HCT116 (cell line): ENCODE results near the gene GPHN. TPM values are rescaled to one million over a fixed set of nuclear protein-coding genes. Genes with fewer than 3 reads are reported as not detected.

Experiments
- ATAC-seq: fragments of 200-7000 bp; cut with Tn5 transposase; 2 replicates; pipeline ENCODE4 v1.9.1; 2020; ENCODE audit warnings: mild to moderate bottlenecking, moderate library complexity
- BruUV-seq: library from RNA; stranded (reverse); fragments of 400-500 nt; replicated peaks from 2 replicates; lab custom pipeline; 2021; lab: Mats Ljungman, UMichigan
- CTCF ChIA-PET: fragments of 300-600 bp; sonication (Branson Sonifier 250); formaldehyde crosslinking; loops from one replicate; lab custom pipeline; 2021; ENCODE audit warnings: antibody characterized with exemption; lab: Charles Lee
- POLR2A ChIA-PET: fragments of 300-600, 350-600 bp; sonication (Branson Sonifier 250); formaldehyde crosslinking; loops from one replicate; lab custom pipeline; 2021; ENCODE audit warnings: antibody characterized with exemption; lab: Charles Lee
- RAD21 ChIA-PET, 2 experiments: fragments of 300-600 bp; sonication (Branson Sonifier 250); formaldehyde crosslinking; loops; one replicate each; lab custom pipeline; 2023; ENCODE audit warnings: low total read pairs in 2 of 2; ENCODE audit not compliant: uncharacterized antibody in 2 of 2, unreplicated experiment in 2 of 2, low non-redundant PET in 1 of 2; lab: Charles Lee
- DNase-seq: peaks from one replicate; pipeline ENCODE4 v3.0.0-alpha.2; 2010; ENCODE audit warnings: low read depth, low spot score
- H2AFZ ChIP-seq: fragments of 200-600 bp; shearing (Covaris generic), sonication (generic); 2 replicates; pipeline ENCODE4 v1.6.1; 2017; ENCODE audit warnings: low read depth, mixed run types, mixed read lengths, antibody characterized with exemption, low read length; ENCODE audit not compliant: poor library complexity, severe bottlenecking
- H3K27ac ChIP-seq: 2 replicates; pipeline ENCODE4 v1.5.1; 2012; ENCODE audit warnings: low read depth, low read length
- H3K27me3 ChIP-seq: fragments of 200-600 bp; sonication (generic); 2 replicates; pipeline ENCODE4 v1.6.1; 2016; ENCODE audit warnings: mixed run types, low read length, mixed read lengths; ENCODE audit not compliant: insufficient read depth
- H3K36me3 ChIP-seq, 2 experiments: fragments of 200-500 bp in 1 of 2; fragments of 200-600 bp in 1 of 2; sonication (Bioruptor generic) in 1 of 2; sonication (generic) in 1 of 2; 2 replicates each; pipeline versions ENCODE4 v1.5.1 to v1.6.1; 2014 to 2016; ENCODE audit warnings: low read length in 2 of 2, inconsistent platforms in 1 of 2, mixed read lengths in 1 of 2, mixed run types in 1 of 2; ENCODE audit not compliant: insufficient read depth in 2 of 2, control insufficient read depth in 1 of 2
- H3K4me1 ChIP-seq, 2 experiments: fragments of 200-600 bp in 1 of 2; sonication (generic) in 1 of 2; 2 replicates each; pipeline versions ENCODE4 v1.5.1 to v1.6.1; 2012 to 2017; ENCODE audit warnings: low read length in 2 of 2, inconsistent platforms in 1 of 2, mild to moderate bottlenecking in 1 of 2, mixed read lengths in 1 of 2, mixed run types in 1 of 2, moderate library complexity in 1 of 2; ENCODE audit not compliant: insufficient read depth in 2 of 2, control insufficient read depth in 1 of 2
- H3K4me2 ChIP-seq: fragments of 200-600 bp; sonication (generic); 2 replicates; pipeline ENCODE4 v1.6.1; 2017; ENCODE audit warnings: mixed run types, low read length, mixed read lengths
- H3K4me3 ChIP-seq, 2 experiments: fragments of 200-600 bp in 1 of 2; sonication (generic) in 1 of 2; replicated peaks in 1 of 2; 2 replicates each; pipeline ENCODE4 v1.5.1; 2011 to 2016; ENCODE audit warnings: low read length in 2 of 2, control low read depth in 1 of 2, low read depth in 1 of 2, mild to moderate bottlenecking in 1 of 2, mixed read lengths in 1 of 2, mixed run types in 1 of 2
- H3K79me2 ChIP-seq: fragments of 200-600 bp; sonication (generic); 2 replicates; pipeline ENCODE4 v1.6.1; 2017; ENCODE audit warnings: mild to moderate bottlenecking, mixed run types, low read length, moderate library complexity, mixed read lengths; ENCODE audit not compliant: insufficient read depth
- H3K9ac ChIP-seq: fragments of 200-600 bp; sonication (generic); 2 replicates; pipeline ENCODE4 v1.6.1; 2016; ENCODE audit warnings: low read length, mixed read lengths
- H3K9me2 ChIP-seq: fragments of 200-600 bp; sonication (generic), shearing (Covaris generic); 2 replicates; pipeline ENCODE4 v1.6.1; 2017; ENCODE audit warnings: mixed run types, mild to moderate bottlenecking, moderate library complexity; ENCODE audit not compliant: insufficient read depth
- H3K9me3 ChIP-seq, 2 experiments: fragments of 200-500 bp in 1 of 2; fragments of 200-600 bp in 1 of 2; sonication (Bioruptor generic) in 1 of 2; sonication (generic) in 1 of 2; 2 replicates each; pipeline ENCODE4 v1.6.1; 2014 to 2017; ENCODE audit warnings: low read length in 2 of 2, mixed read lengths in 2 of 2, inconsistent platforms in 1 of 2, low read depth in 1 of 2, mild to moderate bottlenecking in 1 of 2, mixed run types in 1 of 2, moderate library complexity in 1 of 2; ENCODE audit not compliant: control insufficient read depth in 1 of 2, insufficient read depth in 1 of 2
- H4K20me1 ChIP-seq: fragments of 200-600 bp; sonication (generic), shearing (Covaris generic); 2 replicates; pipeline ENCODE4 v1.6.1; 2017; ENCODE audit warnings: mixed run types, mild to moderate bottlenecking, moderate library complexity; ENCODE audit not compliant: insufficient read depth
- ATF3 ChIP-seq: IDR thresholded peaks from 2 replicates; pipeline ENCODE4 v1.6.1; 2012
- CBX3 ChIP-seq: IDR thresholded peaks from 2 replicates; pipeline ENCODE4 v1.6.1; 2012; ENCODE audit warnings: low read depth
- CEBPB ChIP-seq: IDR thresholded peaks from 2 replicates; pipeline ENCODE4 v1.6.1; 2012; ENCODE audit warnings: low read depth
- EGR1 ChIP-seq: IDR thresholded peaks from 2 replicates; pipeline ENCODE4 v1.6.1; 2012; ENCODE audit warnings: low read depth
- EZH2phosphoT487 ChIP-seq: fragments of 200-600 bp; IDR thresholded peaks from 2 replicates; pipeline ENCODE4 v1.6.1; 2018; ENCODE audit warnings: antibody characterized with exemption, borderline replicate concordance
- MAX ChIP-seq: IDR thresholded peaks from 2 replicates; pipeline ENCODE4 v1.6.1; 2012
- POLR2A ChIP-seq: IDR thresholded peaks from 2 replicates; pipeline ENCODE4 v1.7.0; 2011; ENCODE audit warnings: borderline replicate concordance; ENCODE audit not compliant: insufficient read depth, insufficient read length; ENCODE audit errors: extremely low read depth
- POLR2AphosphoS5 ChIP-seq: IDR thresholded peaks from 2 replicates; pipeline ENCODE4 v1.6.1; 2011; ENCODE audit warnings: mild to moderate bottlenecking, low read depth, low read length, moderate library complexity
- RAD21 ChIP-seq: IDR thresholded peaks from 2 replicates; pipeline ENCODE4 v1.6.1; 2012; ENCODE audit warnings: low read depth, mild to moderate bottlenecking
- SIN3A ChIP-seq: IDR thresholded peaks from 2 replicates; pipeline ENCODE4 v1.6.1; 2012; ENCODE audit warnings: low read depth
- YY1 ChIP-seq: IDR thresholded peaks from 2 replicates; pipeline ENCODE4 v1.6.1; 2011; ENCODE audit warnings: low read length, low read depth, moderate library complexity, mild to moderate bottlenecking; ENCODE audit not compliant: insufficient replicate concordance; ENCODE audit errors: extremely low read depth
- ZFX ChIP-seq: fragments of 450-650 bp; IDR thresholded peaks from 2 replicates; pipeline ENCODE4 v1.6.1; 2017
- intact Hi-C: fragments of 100-400 bp; cut with micrococcal nuclease; formaldehyde crosslinking; loops from 2 replicates; pipeline ENCODE4 v1.10.0; 2022
- total RNA-seq: library from RNA; stranded (reverse); gene quantifications from one replicate; pipeline ENCODE4 v1.2.1, GENCODE V29; 2021; ENCODE audit not compliant: unreplicated experiment
- TF ChIP-seq, protein P1 (sequence below), 3 experiments: fragments of 200-600 bp in 1 of 3; sonication (generic) in 1 of 3; IDR thresholded peaks in 2 of 3; conservative IDR thresholded peaks in 1 of 3; 2 replicates each; pipeline ENCODE4 v1.5.1; 2012 to 2017; ENCODE audit warnings: low read depth in 2 of 3, low read length in 2 of 3, antibody characterized with exemption in 1 of 3, borderline replicate concordance in 1 of 3, control low read depth in 1 of 3, mild to moderate bottlenecking in 1 of 3, mixed read lengths in 1 of 3, mixed run types in 1 of 3, moderate library complexity in 1 of 3; ENCODE audit not compliant: insufficient read depth in 1 of 3

The GPHN gene
- total RNA-seq, 1 experiment from 2014 or later: 43.8 TPM

DNA sequence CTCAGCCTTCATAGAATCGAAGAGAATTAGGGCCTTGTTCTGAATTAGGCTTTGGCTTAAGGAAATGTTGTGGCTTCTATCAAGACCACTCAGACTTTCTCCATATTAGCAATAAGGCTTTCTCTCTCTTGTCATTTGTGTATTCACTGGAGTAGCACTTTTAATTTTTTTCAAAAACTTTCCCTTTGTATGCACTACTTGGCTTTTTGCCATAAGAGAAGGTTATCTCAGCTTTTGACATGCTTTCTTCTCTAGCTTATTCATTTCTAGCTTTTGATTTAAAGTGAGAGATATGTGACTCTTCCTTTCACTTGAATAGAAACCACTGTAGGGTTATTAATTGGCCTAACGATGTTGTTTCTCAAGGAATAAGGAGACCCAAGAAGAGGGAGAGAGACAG is 244.2 kb downstream of the GPHN start:
- Histone ChIP-seq H3K9me2 (no peaks in the 10 kb centered on the region), H2AFZ (no peak overlapping the region), H3K27me3 (no peaks in the 10 kb centered on the region), H3K27ac (no peak overlapping the region), H3K9ac (no peak overlapping the region), H3K4me2 (no peak overlapping the region), H3K4me3 (no peak overlapping the region), H4K20me1 (no peaks in the 10 kb centered on the region; the same call in 1 of the 2 replicates), H3K36me3 (no peaks in the 10 kb centered on the region), H3K9me3 (no peaks in the 10 kb centered on the region), H3K4me1 (no peaks in the 10 kb centered on the region), H3K79me2 (peaks cover 16% of the 10 kb centered on the region)
- DNase-seq: no peak
- TF ChIP-seq MAX (no peak), ATF3 (no peak), SIN3A (no peak), RAD21 (no peak), EZH2phosphoT487 (no peak), POLR2AphosphoS5 (no peak), EGR1 (no peak), YY1 (no peak), CEBPB (no peak)
- ChIA-PET CTCF (no interaction called here), RAD21 (no interaction called here), POLR2A (no interaction called here)
- ATAC-seq: no peak
- no TSS peak for BruUV-seq
- intact Hi-C loops: no loop called here

- CTCF ChIA-PET: interaction anchor here (1.1 to 3.7 kb wide), 2 partner anchors 12 to 23 kb away, joined by 3 to 16 read pairs; no protein-coding TSS in a partner anchor
- Histone ChIP-seq H3K4me1 (no peaks in the 10 kb centered on the region), H3K27me3 (no peaks in the 10 kb centered on the region), H3K9ac (no peak overlapping the region), H3K36me3 (no peaks in the 10 kb centered on the region), H3K79me2 (peaks cover 8% of the 10 kb centered on the region; the same call in 1 of the 2 replicates), H3K9me3 (no peaks in the 10 kb centered on the region), H3K27ac (no peak overlapping the region), H3K9me2 (no peaks in the 10 kb centered on the region), H3K4me2 (no peak overlapping the region), H4K20me1 (no peaks in the 10 kb centered on the region), H2AFZ (no peak overlapping the region), H3K4me3 (no peak overlapping the region)
- no peak for TF ChIP-seq ZFX
- TF ChIP-seq, protein P1, sequence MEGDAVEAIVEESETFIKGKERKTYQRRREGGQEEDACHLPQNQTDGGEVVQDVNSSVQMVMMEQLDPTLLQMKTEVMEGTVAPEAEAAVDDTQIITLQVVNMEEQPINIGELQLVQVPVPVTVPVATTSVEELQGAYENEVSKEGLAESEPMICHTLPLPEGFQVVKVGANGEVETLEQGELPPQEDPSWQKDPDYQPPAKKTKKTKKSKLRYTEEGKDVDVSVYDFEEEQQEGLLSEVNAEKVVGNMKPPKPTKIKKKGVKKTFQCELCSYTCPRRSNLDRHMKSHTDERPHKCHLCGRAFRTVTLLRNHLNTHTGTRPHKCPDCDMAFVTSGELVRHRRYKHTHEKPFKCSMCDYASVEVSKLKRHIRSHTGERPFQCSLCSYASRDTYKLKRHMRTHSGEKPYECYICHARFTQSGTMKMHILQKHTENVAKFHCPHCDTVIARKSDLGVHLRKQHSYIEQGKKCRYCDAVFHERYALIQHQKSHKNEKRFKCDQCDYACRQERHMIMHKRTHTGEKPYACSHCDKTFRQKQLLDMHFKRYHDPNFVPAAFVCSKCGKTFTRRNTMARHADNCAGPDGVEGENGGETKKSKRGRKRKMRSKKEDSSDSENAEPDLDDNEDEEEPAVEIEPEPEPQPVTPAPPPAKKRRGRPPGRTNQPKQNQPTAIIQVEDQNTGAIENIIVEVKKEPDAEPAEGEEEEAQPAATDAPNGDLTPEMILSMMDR (IDR thresholded peaks at IDR 0.05 in 2 of 3, conservative IDR thresholded peaks at IDR 0.05 in 1 of 3; ENCODE audit: borderline replicate concordance in 1 of 3, insufficient read depth in 1 of 3, low read depth in 2 of 3, low read length in 2 of 3): peak in 2 of 3 experiments; percentile 28 to 37; a peak in 3 of 6 replicates
- no peak for TF ChIP-seq POLR2A
- TF ChIP-seq CBX3: no peak
- intact Hi-C loops: no loop called here
- DNase-seq: no peak
- BruUV-seq: no TSS peak
- RAD21 ChIA-PET: no interaction called here
- peak; percentile 65; the same call in 1 of the 2 replicates for ATAC-seq
- POLR2A ChIA-PET: no interaction called here
Measured at GRCh38 chr14:66758031-66758613, 250.2 kb downstream of the GPHN start.
